Measurements from ENCODE around the gene TRMT1.

Gene TRMT1

GRCh38 chr19:13069415-13070359 is 46.9 kb downstream of the TRMT1 start:
- no peak for DNase-seq

- DNase-seq = no peak
These were observed 48.3 kb downstream of the TRMT1 start for GRCh38 chr19:13068085-13068846.

GRCh38 chr19:13066933-13067807 is 49.4 kb downstream of the TRMT1 start:
- DNase-seq = no peak

- no peak for DNase-seq
These were observed 50.3 kb downstream of the TRMT1 start for GRCh38 chr19:13066226-13066625.

- DNase-seq = no peak
These were observed 52.4 kb downstream of the TRMT1 start for GRCh38 chr19:13064092-13064489.

GRCh38 chr19:13063461-13064091 is 53.0 kb downstream of the TRMT1 start:
- no peak for DNase-seq

GRCh38 chr19:13062317-13062716 is 54.2 kb downstream of the TRMT1 start:
- no peak for DNase-seq

GRCh38 chr19:13060964-13061927 is 55.3 kb downstream of the TRMT1 start:
- peak; percentile 81 for DNase-seq

GRCh38 chr19:13060233-13060963 is 56.1 kb downstream of the TRMT1 start:
- no peak for DNase-seq

- DNase-seq = no peak
These were observed 57.4 kb downstream of the TRMT1 start for GRCh38 chr19:13058951-13059660.

- DNase-seq = no peak
These were observed 58.8 kb downstream of the TRMT1 start for GRCh38 chr19:13057744-13058143.

GRCh38 chr19:13057147-13057572 is 59.4 kb downstream of the TRMT1 start:
- no peak for DNase-seq

GRCh38 chr19:13056052-13056660 is 60.4 kb downstream of the TRMT1 start:
- no peak for DNase-seq

- DNase-seq = no peak
These were observed 61.1 kb downstream of the TRMT1 start for GRCh38 chr19:13055213-13056051.
